Glomerular visceral epithelial cell (primary cell): ENCODE measurements around the gene HIF1A.
"Not testable (repeated sequence)": the region's sequence is repeated elsewhere in the genome, so short reads cannot be mapped to it uniquely, and the experiment has no call there.

ENCODE experiments used
- DNase-seq: peaks from one replicate; pipeline ENCODE4 v3.0.0-alpha.2; 2016; ENCODE audit errors: extremely low spot score

The HIF1A gene

DNA sequence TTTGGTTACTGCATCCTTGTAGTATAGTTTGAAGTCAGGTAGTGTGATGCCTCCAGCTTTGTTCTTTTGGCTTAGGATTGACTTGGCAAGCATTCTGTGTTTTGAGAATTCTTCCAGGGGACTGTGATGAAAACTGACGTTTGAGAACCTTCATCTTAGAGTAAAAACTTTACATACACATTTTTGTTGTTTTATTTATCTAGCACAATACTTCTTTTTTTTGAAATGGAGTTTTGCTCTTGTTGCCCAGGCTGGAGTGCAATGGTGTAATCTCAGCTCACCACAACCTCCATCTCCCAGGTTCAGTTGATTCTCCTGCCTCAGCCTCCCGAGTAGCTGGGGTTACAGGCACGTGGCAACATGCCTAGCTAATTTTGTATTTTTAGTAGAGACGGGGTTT, 13.4 kb downstream of the HIF1A start:
- DNase-seq = not testable (repeated sequence)

DNA sequence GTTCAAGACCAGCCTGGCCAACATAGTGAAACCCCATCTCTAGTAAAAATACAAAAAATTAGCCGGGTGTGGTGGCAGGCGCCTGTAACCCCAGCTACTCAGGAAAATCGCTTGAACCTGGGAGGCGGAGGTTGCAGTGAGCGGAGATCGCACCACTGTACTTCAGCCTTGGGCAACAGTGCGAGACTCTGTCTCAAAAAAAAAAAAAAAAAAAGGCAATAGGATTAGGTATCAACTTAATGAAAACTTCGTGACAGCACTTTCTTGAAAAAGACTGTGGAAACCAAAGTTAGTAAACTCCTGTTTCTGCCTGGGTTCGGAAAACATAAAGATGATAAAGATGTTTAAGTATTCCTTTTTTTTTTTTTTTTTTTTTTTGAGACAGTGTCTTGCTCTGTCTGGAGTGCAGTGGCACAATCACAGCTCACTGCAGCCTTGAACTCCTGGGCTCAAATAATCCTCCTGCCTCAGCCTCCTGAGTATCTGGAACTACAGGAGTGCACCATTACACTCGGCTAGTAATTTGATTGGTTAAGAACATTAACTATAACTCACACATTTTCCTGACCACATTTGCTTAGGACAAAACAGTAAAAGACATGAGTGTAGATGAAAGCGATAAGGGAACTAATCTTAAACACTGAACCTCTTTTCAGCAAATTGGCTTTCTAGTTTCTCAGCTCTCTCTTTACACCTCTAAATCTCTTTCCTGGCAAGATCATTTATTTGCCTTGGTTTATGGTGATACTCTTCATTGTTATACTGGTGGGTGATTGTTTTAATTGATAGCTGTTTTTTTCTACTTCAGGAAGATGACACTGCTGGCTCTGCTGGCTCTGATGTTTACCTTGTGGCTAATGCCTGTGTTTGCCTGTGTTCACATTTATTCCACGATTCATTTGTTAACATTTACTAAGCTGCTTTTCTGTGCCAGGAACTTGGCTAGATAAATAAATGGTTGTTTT, 15.8 kb downstream of the HIF1A start:
- no peak for DNase-seq

DNA sequence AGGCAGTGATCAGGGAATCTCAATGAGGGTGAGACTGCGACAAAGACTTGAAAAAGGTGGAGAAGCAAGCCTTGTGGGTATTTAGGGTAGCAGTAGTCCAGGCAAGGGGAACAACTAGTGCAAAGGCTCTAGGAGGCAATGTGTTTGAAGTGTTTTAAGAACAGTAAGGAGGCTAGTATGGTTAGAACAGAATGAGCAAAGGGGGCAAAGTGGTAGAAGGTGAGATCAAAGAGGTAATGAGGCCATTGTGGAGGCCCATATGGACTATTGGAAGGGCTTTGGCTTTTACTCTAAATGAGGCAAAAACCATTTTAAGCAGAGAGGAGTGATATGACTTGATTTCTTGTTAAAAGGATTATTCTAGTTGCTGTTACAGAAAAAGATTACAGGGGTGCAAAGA, 16.8 kb downstream of the HIF1A start:
- no peak for DNase-seq

DNA sequence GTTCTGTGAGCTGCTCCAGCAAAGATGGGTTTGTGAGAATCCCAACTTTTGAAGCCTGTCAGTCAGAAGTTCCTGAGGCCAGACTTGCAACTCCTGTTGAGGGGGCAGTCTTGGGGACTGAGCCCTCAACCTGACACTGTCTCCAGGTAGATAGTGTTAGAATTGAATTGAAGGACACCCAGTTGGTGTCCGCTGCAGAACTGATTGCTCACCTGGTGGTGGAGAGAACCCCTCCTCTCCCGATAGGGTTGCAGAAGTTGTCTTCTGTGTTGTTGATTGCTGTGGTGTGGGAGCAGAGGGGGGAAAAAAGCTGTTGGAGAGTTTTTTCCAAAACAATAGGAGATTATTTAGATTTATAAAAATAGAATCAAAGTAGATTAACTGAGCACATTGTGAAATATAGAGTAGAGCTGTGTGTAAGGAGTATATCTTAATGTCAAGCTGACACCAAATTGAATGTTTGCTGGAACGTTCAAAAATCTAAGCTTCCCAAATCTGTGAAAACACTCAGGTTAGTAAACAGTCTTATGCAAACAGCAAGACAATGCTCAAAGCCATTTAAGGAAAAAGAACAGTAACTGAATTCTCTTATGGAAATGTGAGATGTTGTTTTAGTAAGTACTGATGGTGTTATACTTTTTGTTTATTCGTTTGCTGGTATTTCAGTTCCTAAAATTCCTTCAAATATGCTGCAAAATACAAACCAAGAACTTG, 18.6 kb downstream of the HIF1A start:
- no peak for DNase-seq

DNA sequence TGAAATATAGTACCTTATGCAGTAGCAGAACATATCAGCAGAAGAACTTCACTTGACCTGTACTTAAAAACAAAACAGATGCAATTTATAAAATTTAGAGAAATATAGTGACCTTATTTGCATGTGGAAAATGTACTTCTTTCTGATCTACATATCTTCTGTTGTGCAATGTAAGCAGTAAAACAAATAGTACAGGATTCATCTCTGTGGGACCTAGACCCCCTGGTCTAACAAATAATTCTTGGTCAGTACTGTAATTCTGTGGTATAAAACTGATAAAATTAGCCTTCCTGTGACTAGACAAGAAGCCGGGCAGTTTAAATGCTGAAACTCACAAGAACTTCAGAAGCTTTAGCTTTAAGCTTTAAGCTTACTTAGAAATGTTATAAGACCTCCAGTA, 21.6 kb downstream of the HIF1A start:
- DNase-seq = no peak

DNA sequence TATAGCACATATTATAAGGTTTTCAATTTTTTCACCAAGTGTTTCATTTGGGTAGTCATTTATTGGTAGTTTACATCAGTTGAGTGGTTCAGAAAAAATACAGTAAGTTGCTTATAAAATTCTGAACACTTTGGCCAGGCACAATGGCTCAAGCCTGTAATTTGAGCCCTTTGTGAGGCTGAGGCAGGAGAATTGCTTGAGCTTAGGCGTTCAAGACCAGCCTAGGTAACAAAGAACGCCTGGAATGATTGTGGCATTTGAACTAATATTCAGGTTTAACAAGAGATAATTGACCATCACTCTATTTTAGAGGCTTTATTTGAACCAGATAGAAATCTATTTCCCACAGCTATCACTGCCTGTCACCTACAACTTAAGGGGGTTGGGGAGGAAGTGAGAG, 22.7 kb downstream of the HIF1A start:
- no peak for DNase-seq

DNA sequence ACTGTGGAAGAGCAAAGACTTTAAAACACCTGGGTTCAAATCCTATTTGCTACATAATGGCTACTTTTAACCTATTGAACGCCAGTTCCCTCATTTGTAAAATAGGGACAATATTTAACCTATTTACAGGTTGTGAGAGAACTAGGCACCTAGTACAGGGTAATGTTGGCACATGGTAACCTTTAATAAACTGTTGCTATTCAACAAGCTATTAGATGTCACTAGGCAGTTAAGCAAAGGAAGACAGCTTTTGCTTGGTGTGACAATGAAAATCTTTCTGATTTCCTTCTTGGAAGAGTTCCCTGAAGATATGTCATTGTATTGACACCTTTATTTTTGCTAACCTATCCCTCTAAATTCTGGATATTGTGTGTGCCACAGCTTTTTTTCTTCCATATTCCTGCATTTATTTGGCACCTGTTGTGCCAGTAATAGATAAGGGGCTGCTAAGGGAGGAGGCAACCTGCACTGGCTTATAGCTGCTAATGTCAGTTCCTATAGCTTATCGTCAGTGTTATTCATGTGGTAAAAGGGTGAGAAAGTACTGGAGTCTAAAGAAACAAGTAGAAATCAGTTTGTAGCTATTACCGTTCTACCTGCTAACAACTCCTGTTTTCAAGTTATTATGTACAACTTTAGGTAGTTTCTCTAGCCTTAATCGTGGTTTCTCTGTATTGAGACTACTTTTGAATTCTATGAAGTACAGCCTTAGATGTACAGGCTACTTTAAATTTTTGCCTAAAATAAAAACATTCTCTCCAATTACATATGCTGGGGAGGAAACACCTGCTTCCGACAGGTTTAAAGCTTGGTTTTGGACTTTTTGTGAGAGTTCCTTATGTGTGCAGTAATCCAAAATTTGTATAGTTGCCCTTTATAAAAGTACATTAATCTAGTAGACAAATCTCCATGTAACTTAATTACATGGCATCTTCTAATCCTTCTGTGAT, 24.3 kb downstream of the HIF1A start:
- no peak for DNase-seq

DNA sequence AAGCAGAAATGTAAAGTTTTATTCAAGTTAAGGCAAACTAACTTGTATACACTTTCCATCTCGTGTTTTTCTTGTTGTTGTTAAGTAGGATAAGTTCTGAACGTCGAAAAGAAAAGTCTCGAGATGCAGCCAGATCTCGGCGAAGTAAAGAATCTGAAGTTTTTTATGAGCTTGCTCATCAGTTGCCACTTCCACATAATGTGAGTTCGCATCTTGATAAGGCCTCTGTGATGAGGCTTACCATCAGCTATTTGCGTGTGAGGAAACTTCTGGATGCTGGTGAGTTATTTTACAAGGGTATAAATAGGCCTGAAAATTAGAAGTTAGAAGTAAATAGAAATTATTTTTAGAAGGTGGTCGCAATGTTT, 25.0 kb downstream of the HIF1A start:
- no peak for DNase-seq

DNA sequence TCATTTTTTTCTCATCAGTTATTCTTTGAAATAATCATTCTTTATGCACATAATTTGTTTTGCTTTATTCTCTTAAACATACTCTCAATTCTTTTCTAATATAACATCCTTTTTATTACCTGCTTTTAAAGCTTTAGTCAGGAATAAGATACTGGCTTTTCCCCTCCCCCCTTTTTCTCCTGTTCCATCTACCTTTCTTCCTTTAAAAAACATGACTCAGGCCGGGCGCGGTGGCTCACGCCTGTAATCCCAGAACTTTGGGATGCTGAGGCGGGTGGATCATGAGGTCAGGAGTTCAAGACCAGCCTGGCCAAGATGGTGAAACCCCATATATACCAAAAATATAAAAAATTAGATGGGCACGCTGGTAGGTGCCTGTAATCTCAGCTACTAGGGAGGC, 25.4 kb downstream of the HIF1A start:
- no peak for DNase-seq

DNA sequence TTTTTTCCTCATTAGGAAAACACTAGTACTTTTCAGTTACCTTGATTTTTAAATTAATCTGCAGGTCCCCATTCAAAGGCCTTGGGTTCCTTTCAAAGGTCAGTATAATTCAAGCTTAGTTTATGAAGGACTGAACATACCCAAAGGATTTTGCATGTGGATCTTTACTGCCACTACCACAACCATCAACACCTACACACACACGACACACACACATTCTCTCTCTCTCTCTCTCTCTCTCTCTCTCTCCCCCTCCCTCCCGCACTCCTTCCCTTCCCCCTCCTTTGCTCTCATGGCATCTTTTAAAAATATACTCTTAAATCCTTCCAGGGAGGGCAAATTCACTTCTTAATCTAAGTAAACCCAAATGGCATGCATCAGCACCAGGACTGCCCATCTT, 28.8 kb downstream of the HIF1A start:
- DNase-seq = no peak

DNA sequence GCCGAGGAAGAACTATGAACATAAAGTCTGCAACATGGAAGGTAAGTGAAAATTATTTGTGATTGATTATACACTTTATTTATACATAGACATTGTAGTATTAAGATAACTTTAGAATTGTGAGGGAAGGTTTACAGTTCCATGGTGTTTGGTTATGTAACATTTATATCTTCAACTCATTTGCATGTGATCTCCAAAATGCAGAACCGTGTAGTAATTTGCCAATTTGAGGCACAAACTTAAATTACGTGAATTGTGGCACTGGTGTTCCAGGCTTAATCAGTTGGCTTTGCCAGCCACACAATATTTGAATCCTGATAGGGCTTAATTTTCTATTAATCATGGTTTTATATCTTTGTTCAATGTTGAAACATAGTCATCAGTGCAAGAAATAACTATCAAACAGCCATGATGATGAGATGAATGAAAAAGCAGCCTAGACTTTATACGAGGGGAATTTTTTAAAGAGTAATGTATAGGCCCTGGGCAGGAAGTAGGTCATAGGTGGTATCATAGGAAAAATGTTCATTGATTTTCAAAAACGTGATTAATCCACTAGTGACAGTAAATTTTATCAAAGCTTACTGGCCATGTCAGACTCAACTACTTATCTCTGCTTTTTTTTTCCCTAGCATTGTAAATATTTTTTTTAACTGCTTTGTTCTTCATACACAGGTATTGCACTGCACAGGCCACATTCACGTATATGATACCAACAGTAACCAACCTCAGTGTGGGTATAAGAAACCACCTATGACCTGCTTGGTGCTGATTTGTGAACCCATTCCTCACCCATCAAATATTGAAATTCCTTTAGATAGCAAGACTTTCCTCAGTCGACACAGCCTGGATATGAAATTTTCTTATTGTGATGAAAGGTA, 31.7 kb downstream of the HIF1A start:
- no peak for DNase-seq

DNA sequence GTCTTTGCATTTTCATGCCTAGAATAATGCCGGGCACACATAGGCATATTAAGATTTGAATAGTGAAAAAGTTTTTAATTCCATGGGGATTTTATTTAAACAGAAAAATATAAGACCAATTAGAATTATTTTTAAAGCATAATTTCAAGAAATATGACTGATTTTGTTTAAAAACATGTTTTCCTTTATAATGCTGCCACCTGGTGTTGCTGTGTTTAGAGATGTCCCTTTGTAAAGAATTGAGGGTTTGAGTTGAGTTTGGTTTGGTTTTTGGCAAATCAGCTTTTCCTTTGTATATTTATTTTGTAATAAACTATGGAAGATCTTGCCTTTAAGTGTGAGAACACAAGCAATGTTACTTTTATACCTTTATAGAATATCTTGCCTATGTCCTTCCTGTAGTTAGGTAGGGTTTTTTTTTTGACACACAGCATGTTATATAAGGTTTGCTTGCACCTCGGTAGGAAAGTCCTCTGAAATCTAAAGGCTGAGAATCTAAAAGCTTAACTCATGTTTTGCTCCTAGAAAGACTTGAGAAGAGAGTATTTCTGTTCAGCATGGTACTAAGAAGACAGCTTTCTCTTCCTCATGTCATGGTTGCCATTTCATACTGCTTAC, 35.6 kb downstream of the HIF1A start:
- no peak for DNase-seq

DNA sequence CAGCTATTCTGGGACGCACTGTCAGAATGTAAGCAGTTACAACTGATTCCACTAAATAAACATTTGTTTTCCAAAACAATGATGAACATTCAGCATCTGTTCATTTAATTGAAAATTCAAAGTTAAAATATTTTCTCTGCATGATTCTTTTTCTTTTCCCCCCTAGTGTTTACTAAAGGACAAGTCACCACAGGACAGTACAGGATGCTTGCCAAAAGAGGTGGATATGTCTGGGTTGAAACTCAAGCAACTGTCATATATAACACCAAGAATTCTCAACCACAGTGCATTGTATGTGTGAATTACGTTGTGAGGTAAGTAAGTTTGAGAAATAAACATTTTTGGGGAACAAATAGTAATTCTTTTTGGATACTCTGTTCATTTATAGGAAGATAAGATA, 38.7 kb downstream of the HIF1A start:
- DNase-seq = no peak

DNA sequence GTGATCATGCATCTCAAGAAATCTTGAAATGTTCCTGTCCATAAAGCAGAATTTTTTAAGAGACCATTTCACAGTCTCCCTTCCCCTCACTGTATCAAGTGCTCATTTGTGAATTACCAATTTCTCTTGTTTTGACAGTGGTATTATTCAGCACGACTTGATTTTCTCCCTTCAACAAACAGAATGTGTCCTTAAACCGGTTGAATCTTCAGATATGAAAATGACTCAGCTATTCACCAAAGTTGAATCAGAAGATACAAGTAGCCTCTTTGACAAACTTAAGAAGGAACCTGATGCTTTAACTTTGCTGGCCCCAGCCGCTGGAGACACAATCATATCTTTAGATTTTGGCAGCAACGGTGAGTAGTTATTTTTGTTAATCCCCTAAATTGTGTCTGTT, 41.4 kb downstream of the HIF1A start:
- no peak for DNase-seq

DNA sequence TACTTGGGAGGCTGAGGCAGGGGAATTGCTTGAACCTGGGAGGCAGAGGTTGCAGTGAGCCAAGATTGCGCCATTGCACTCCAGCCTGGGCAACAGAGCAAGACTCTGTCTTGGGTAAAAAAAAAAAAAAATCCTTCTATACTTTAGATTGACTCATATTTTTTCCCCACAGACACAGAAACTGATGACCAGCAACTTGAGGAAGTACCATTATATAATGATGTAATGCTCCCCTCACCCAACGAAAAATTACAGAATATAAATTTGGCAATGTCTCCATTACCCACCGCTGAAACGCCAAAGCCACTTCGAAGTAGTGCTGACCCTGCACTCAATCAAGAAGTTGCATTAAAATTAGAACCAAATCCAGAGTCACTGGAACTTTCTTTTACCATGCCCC, 42.6 kb downstream of the HIF1A start:
- DNase-seq = no peak

DNA sequence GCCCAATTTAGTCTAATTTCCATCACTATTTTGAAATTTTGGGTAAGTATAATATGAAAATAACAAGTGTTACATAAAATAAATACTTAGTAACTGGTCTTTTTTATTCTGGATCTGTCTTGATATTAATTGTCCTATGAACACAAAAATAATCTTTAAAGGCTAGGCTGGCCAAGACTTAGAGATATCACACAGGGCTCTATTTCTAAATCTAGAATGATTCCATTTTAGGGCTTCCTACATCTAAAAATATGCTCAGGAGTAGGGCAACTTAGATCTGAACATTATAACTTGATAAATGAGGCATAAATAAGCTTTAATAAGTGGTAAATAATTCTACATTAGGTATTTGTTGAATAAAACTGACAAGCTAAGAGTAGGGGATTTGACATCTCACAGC, 43.8 kb downstream of the HIF1A start:
- DNase-seq = no peak

DNA sequence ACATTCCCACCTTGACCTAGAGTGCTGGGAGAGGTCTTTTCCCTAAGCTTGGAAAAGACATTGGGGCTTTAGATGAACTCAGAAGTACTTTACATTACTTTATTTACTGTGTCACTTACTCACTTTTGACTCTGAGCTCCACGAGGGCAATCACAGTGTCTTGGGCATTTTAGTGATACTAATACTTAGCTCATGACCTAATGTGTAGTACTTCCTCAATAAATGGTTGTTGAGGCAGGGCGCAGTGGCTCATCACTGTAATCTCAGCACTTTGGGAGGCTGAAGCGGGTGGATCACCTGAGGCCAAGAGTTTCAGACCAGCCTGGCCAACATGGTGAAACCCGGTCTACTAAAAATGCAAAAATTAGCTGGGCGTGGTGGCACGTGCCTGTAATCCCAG, 47.1 kb downstream of the HIF1A start:
- no peak for DNase-seq

DNA sequence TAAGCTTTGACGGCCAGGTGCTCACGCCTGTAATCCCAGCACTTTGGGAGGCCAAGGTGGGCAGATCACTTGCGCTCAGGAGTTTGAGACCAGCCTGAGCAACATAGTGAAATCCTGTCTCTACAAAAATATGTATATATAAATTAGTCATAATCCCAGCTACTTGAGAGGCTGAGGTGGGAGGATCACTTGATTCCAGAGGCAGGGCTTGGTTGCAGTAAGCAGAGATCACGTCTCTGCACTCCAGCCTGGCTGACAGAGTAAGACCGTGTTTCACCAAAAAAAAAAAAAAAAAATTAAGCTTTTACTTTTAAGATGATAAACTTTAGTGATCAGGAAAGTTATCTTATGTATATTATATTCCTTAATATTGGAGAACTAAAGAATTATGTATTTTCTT, 48.9 kb downstream of the HIF1A start:
- no peak for DNase-seq

DNA sequence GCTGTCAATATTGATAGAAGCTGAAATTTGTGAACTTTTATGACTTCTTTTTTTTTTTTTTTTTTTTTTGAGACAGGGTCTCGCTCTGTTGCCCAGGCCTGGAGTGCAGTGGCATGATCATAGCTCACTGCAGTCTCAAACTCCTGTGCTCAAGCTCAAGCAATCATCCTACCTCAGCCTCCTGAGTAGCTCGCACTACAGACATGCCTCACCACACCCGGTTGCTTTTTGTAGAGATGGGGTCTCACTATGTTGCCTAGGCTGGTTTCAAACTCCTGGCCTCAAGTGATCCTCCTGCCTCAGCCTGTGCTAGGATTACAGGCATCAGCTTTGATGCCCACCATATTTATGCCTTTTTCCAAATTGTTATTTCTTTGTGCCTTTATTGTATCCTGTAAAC, 51.0 kb downstream of the HIF1A start:
- DNase-seq = not testable (repeated sequence)

DNA sequence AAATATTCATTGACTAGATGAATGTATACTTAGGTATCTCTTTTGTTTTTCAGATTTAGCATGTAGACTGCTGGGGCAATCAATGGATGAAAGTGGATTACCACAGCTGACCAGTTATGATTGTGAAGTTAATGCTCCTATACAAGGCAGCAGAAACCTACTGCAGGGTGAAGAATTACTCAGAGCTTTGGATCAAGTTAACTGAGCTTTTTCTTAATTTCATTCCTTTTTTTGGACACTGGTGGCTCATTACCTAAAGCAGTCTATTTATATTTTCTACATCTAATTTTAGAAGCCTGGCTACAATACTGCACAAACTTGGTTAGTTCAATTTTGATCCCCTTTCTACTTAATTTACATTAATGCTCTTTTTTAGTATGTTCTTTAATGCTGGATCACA, 51.6 kb downstream of the HIF1A start:
- DNase-seq = no peak

DNA sequence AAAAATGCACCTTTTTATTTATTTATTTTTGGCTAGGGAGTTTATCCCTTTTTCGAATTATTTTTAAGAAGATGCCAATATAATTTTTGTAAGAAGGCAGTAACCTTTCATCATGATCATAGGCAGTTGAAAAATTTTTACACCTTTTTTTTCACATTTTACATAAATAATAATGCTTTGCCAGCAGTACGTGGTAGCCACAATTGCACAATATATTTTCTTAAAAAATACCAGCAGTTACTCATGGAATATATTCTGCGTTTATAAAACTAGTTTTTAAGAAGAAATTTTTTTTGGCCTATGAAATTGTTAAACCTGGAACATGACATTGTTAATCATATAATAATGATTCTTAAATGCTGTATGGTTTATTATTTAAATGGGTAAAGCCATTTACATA, 52.0 kb downstream of the HIF1A start:
- no peak for DNase-seq
